ENCODE data around the gene CHD5. TPM values are rescaled to one million over a fixed set of nuclear protein-coding genes. Genes with fewer than 3 reads are reported as not detected.
A peak's percentile ranks its signal among the peaks of the same experiment; 100 is the strongest.

CHD5 gene
- total RNA-seq, 2 donors from 2014 or later: 1.1 to 3.2 TPM

DNA sequence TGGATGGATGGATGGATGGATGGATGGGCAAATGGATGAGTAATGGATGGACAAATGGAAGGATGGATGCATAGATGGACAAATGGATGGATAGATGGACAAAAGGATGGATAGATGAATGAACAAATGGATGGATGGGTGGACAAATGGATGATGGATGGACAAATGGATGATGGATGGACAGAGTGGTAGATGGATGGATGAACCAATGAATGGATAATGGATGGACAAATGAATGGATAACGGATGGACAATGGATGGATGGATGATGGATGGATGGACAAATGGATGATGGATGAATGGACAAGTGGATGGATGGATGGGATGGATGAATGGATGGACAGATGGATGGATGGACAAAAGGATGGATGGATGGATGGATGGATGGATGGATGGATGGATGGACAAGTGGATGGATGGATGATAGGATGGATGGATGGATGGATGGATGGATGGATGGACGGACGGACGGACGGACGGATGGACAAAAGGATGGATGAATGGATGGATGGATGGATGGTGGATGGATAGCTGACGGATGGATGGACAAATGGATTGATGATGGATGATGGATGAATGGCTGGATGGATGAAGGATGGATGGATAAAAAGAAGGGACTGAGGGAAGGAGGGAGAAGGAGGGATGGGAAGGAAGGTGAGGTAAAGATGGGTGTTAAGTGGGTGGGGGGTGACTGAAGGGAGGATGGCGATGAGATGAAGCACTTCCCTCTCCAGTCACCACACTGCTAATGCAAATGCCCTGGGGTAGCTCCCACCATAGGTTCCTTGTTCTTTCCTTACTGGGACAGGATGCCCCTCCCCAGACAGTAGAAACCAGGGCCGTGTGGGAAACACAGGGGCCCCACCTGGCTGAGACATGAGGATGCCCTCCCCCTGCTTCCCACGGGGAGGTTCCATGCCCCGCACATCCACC lies 29.8 kb downstream of the CHD5 start:
- no peaks in the 10 kb centered on the region for H3K27me3 ChIP-seq (replicated peaks; ENCODE audit: insufficient read depth)
- TF ChIP-seq, protein P1, sequence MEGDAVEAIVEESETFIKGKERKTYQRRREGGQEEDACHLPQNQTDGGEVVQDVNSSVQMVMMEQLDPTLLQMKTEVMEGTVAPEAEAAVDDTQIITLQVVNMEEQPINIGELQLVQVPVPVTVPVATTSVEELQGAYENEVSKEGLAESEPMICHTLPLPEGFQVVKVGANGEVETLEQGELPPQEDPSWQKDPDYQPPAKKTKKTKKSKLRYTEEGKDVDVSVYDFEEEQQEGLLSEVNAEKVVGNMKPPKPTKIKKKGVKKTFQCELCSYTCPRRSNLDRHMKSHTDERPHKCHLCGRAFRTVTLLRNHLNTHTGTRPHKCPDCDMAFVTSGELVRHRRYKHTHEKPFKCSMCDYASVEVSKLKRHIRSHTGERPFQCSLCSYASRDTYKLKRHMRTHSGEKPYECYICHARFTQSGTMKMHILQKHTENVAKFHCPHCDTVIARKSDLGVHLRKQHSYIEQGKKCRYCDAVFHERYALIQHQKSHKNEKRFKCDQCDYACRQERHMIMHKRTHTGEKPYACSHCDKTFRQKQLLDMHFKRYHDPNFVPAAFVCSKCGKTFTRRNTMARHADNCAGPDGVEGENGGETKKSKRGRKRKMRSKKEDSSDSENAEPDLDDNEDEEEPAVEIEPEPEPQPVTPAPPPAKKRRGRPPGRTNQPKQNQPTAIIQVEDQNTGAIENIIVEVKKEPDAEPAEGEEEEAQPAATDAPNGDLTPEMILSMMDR (IDR thresholded peaks at IDR 0.05): no peak
- ATAC-seq (ENCODE audit: insufficient number of reproducible peaks, low FRiP score, low read depth) (no peak), DNase-seq (ENCODE audit: low spot score) (no peak)
- no peak overlapping the region for H3K27ac ChIP-seq
- H3K4me1 ChIP-seq (ENCODE audit: control insufficient read depth in 1 of 2, low read depth in 2 of 2): peaks cover 0 to 4% of the 10 kb centered on the region in 2 donors
- H3K4me3 ChIP-seq: no peak overlapping the region
- H3K36me3 ChIP-seq: no peaks in the 10 kb centered on the region
- H3K9me3 ChIP-seq: no peaks in the 10 kb centered on the region

GRCh38 chr1:6149597-6149996 lies 30.5 kb downstream of the CHD5 start:
- H3K27me3 ChIP-seq (replicated peaks; ENCODE audit: insufficient read depth): no peaks in the 10 kb centered on the region
- ATAC-seq (ENCODE audit: insufficient number of reproducible peaks, low FRiP score, low read depth) (no peak), DNase-seq (ENCODE audit: low spot score) (no peak)
- H3K36me3 ChIP-seq: no peaks in the 10 kb centered on the region
- H3K9me3 ChIP-seq: no peaks in the 10 kb centered on the region
- TF ChIP-seq, protein P1 (IDR thresholded peaks at IDR 0.05): no peak
- no peak overlapping the region for H3K27ac ChIP-seq
- H3K4me3 ChIP-seq: no peak overlapping the region
- peaks cover 0 to 4% of the 10 kb centered on the region in 2 donors for H3K4me1 ChIP-seq (ENCODE audit: control insufficient read depth in 1 of 2, low read depth in 2 of 2)

GRCh38 chr1:6148497-6149241 lies 31.5 kb downstream of the CHD5 start:
- Histone ChIP-seq H3K36me3 (no peaks in the 10 kb centered on the region), H3K27me3 (replicated peaks; ENCODE audit: insufficient read depth) (no peaks in the 10 kb centered on the region), H3K4me1 (ENCODE audit: control insufficient read depth in 1 of 2, low read depth in 2 of 2) (peaks cover 0 to 4% of the 10 kb centered on the region in 2 donors), H3K9me3 (no peaks in the 10 kb centered on the region), H3K27ac (no peak overlapping the region), H3K4me3 (peak overlapping the region; percentile 35)
- TF ChIP-seq, protein P1 (IDR thresholded peaks at IDR 0.05): no peak
- DNase-seq (ENCODE audit: low spot score): no peak
- ATAC-seq (ENCODE audit: insufficient number of reproducible peaks, low FRiP score, low read depth): no peak

GRCh38 chr1:6145864-6146410 lies 34.2 kb downstream of the CHD5 start:
- Histone ChIP-seq H3K36me3 (no peaks in the 10 kb centered on the region), H3K4me1 (ENCODE audit: control insufficient read depth in 1 of 2, low read depth in 2 of 2) (peaks cover 0 to 4% of the 10 kb centered on the region in 2 donors), H3K27ac (no peak overlapping the region), H3K4me3 (no peak overlapping the region), H3K27me3 (replicated peaks; ENCODE audit: insufficient read depth) (no peaks in the 10 kb centered on the region), H3K9me3 (no peaks in the 10 kb centered on the region)
- DNase-seq (ENCODE audit: low spot score): no peak
- TF ChIP-seq, protein P1 (IDR thresholded peaks at IDR 0.05): no peak
- no peak for ATAC-seq (ENCODE audit: insufficient number of reproducible peaks, low FRiP score, low read depth)

GRCh38 chr1:6145396-6145750 lies 34.7 kb downstream of the CHD5 start:
- Histone ChIP-seq H3K4me3 (no peak overlapping the region), H3K27me3 (replicated peaks; ENCODE audit: insufficient read depth) (no peaks in the 10 kb centered on the region), H3K9me3 (no peaks in the 10 kb centered on the region), H3K4me1 (ENCODE audit: control insufficient read depth in 1 of 2, low read depth in 2 of 2) (peaks cover 0 to 4% of the 10 kb centered on the region in 2 donors), H3K36me3 (no peaks in the 10 kb centered on the region), H3K27ac (no peak overlapping the region)
- ATAC-seq (ENCODE audit: insufficient number of reproducible peaks, low FRiP score, low read depth): no peak
- no peak for DNase-seq (ENCODE audit: low spot score)
- TF ChIP-seq, protein P1 (IDR thresholded peaks at IDR 0.05): no peak

Measured in thoracic aorta (tissue), 2 donors.